K562 (cell line): ENCODE results near the gene HADHB. TPM values are rescaled to one million over a fixed set of nuclear protein-coding genes. Genes with fewer than 3 reads are reported as not detected.

Experiments used
- BACH1 ChIP-seq: fragments of 200-800 bp; sonication (Bioruptor generic); IDR thresholded peaks from 2 replicates; pipeline ENCODE4 v1.6.1; 2016; ENCODE audit warnings: missing genetic modification characterization, missing compliant biosample characterization
- BRF2 ChIP-seq: IDR thresholded peaks from 3 replicates; pipeline ENCODE4 v1.6.1; 2011; ENCODE audit warnings: borderline replicate concordance, mild to moderate bottlenecking; ENCODE audit not compliant: insufficient read length, insufficient read depth
- C11orf30 ChIP-seq: fragments of 450-650 bp; IDR thresholded peaks from 2 replicates; pipeline ENCODE4 v1.6.1; 2016; ENCODE audit warnings: low read depth, mild to moderate bottlenecking
- CHCHD3 ChIP-seq: fragments of 250-450 bp; sonication (Bioruptor Pico); IDR thresholded peaks from 2 replicates; pipeline ENCODE4 v2.1.2; 2022; ENCODE audit warnings: mild to moderate bottlenecking
- CREBBP ChIP-seq: IDR thresholded peaks from one replicate; pipeline ENCODE4 v1.6.1; 2012; ENCODE audit warnings: low read depth, mild to moderate bottlenecking, control low read depth, inconsistent platforms, low read length
- FOXA3 ChIP-seq, 2 experiments: fragments of 450-650 bp in 1 of 2; sonication (generic) in 1 of 2; formaldehyde crosslinking; IDR thresholded peaks in 1 of 2; conservative IDR thresholded peaks in 1 of 2; 2 replicates each; pipeline versions ENCODE4 v1.4.0 to v1.8.0; 2020 to 2022; ENCODE audit warnings: mild to moderate bottlenecking in 2 of 2, missing genetic modification reagents in 1 of 2
- FOXJ3 ChIP-seq: sonication (generic); formaldehyde crosslinking; IDR thresholded peaks from 2 replicates; pipeline ENCODE4 v1.4.0; 2020; ENCODE audit warnings: mild to moderate bottlenecking, missing genetic modification reagents
- GATA2 ChIP-seq: sonication (generic); formaldehyde crosslinking; IDR thresholded peaks from 2 replicates; pipeline ENCODE4 v1.4.0; 2020; ENCODE audit warnings: mild to moderate bottlenecking, missing genetic modification reagents
- GTF3C2 ChIP-seq: IDR thresholded peaks from 3 replicates; pipeline ENCODE4 v1.6.1; 2011; ENCODE audit warnings: borderline replicate concordance, mild to moderate bottlenecking, moderate library complexity; ENCODE audit not compliant: insufficient read length; ENCODE audit errors: extremely low read depth
- KLF6 ChIP-seq: fragments of 250-450 bp; sonication (Bioruptor Pico); IDR thresholded peaks from 2 replicates; pipeline ENCODE4 v1.4.0; 2020; ENCODE audit warnings: mild to moderate bottlenecking, moderate library complexity, borderline replicate concordance
- LEF1 ChIP-seq: fragments of 450-650 bp; IDR thresholded peaks from 2 replicates; pipeline ENCODE4 v1.6.1; 2016; ENCODE audit warnings: mild to moderate bottlenecking
- MIER1 ChIP-seq: fragments of 450-650 bp; IDR thresholded peaks from 2 replicates; pipeline ENCODE4 v1.6.1; 2016; ENCODE audit warnings: antibody characterized with exemption, mild to moderate bottlenecking, low read depth
- NFIC ChIP-seq: fragments of 450-650 bp; IDR thresholded peaks from 2 replicates; pipeline ENCODE4 v1.6.1; 2017; ENCODE audit warnings: mild to moderate bottlenecking, inconsistent platforms
- POLR2B ChIP-seq: fragments of 450-650 bp; IDR thresholded peaks from 2 replicates; pipeline ENCODE4 v1.6.1; 2018; ENCODE audit warnings: low read depth; ENCODE audit not compliant: partially characterized antibody
- SIN3A ChIP-seq, 2 experiments: fragments of 150-350 bp in 1 of 2; IDR thresholded peaks; 2 replicates each; pipeline ENCODE4 v1.6.1; 2011 to 2016; ENCODE audit warnings: borderline replicate concordance in 2 of 2, low read depth in 2 of 2, low read length in 2 of 2, mild to moderate bottlenecking in 2 of 2, moderate library complexity in 2 of 2; ENCODE audit not compliant: control insufficient read depth in 1 of 2
- SMARCC2 ChIP-seq: fragments of 450-650 bp; IDR thresholded peaks from 2 replicates; pipeline ENCODE4 v1.6.1; 2017; ENCODE audit warnings: antibody characterized with exemption, moderate library complexity, mild to moderate bottlenecking, low read depth
- TRIM25 ChIP-seq: fragments of 450-650 bp; IDR thresholded peaks from 2 replicates; pipeline ENCODE4 v1.7.0; 2016; ENCODE audit warnings: borderline replicate concordance
- UBTF ChIP-seq, 2 experiments: IDR thresholded peaks; 2 replicates each; pipeline ENCODE4 v1.6.1; 2012; ENCODE audit warnings: improper control_type of control experiment in 2 of 2, low read depth in 2 of 2, low read length in 2 of 2, borderline replicate concordance in 1 of 2
- ZNF133 ChIP-seq: fragments of 250-450 bp; sonication (Bioruptor Pico); IDR thresholded peaks from 2 replicates; pipeline ENCODE4 v1.4.0; 2020; ENCODE audit warnings: mild to moderate bottlenecking
- ZNF586 ChIP-seq: fragments of 450-650 bp; formaldehyde crosslinking; conservative IDR thresholded peaks from 2 replicates; pipeline ENCODE4 v1.4.0; 2020; ENCODE audit warnings: mild to moderate bottlenecking, moderate library complexity
- ZNF785 ChIP-seq: fragments of 250-450 bp; sonication (Bioruptor Pico); IDR thresholded peaks from 2 replicates; pipeline ENCODE4 v1.4.0; 2020; ENCODE audit warnings: mild to moderate bottlenecking
- polyA plus RNA-seq, 8 experiments: library from polyadenylated mRNA; depleted of rRNA in 4 of 8; stranded (reverse) in 5 of 8; unstranded in 3 of 8; fragments of >200 nt; fragmentation: Nextera tagmentation in 2 of 8; fragmentation: Illumina TruSeq in 1 of 8; extraction: Ambion mirVana in 2 of 8; extraction: Trizol in 1 of 8; gene quantifications; 2 replicates each; pipeline versions ENCODE4 v1.2.1 to v1.2.3, GENCODE V29; 2011 to 2014; ENCODE audit warnings: inconsistent platforms in 1 of 8, missing spikeins in 1 of 8
- total RNA-seq, 7 experiments: library from RNA; depleted of rRNA in 6 of 7; stranded (reverse); fragments of >200 nt in 6 of 7; fragmentation: Illumina TruSeq in 2 of 7; extraction: Trizol in 2 of 7; gene quantifications; 2 replicates each; pipeline versions ENCODE4 v1.2.1 to v1.2.3, GENCODE V29; 2011 to 2021; ENCODE audit warnings: low replicate concordance in 1 of 7

Gene HADHB
- total and polyA plus RNA-seq, 9 of the 15 experiments (the other 6 are each of a cell fraction or from before 2014, with no cell fraction given) = 67.3 to 199 (median 100) TPM

GRCh38 chr2:26245231-26245732 lies 543 bp downstream of the HADHB start (continued):
- TF ChIP-seq FOXA3 (CRISPR knock-in tag; conservative IDR thresholded peaks at IDR 0.05 in 1 of 2, IDR thresholded peaks at IDR 0.05 in 1 of 2) = no peak
- no peak for TF ChIP-seq ZNF586 (CRISPR knock-in tag)
- no peak for TF ChIP-seq BACH1
- no peak for TF ChIP-seq GTF3C2
- no peak for TF ChIP-seq C11orf30
- 0 out of 2 replicates have a peak, but pooled peaks have one; percentile 28 for TF ChIP-seq GATA2 (CRISPR knock-in tag)
- no peak for TF ChIP-seq NFIC
- no peak; a peak in 1 of 4 replicates for TF ChIP-seq UBTF (IDR thresholded peaks at IDR 0.05; ENCODE audit: borderline replicate concordance in 1 of 2, low read depth in 2 of 2, low read length in 2 of 2)
- TF ChIP-seq TRIM25 = no peak
- peak; percentile 58; the same call in 1 of the 2 replicates for TF ChIP-seq SMARCC2
- TF ChIP-seq CREBBP = no peak
- peak in 1 of 2 experiments; percentile 49; a peak in 1 of 4 replicates for TF ChIP-seq SIN3A (IDR thresholded peaks at IDR 0.05; ENCODE audit: borderline replicate concordance in 2 of 2, control insufficient read depth in 1 of 2, low read depth in 2 of 2, low read length in 2 of 2)
- no peak for TF ChIP-seq FOXJ3
- TF ChIP-seq ZNF133 (CRISPR knock-in tag) = no peak
- no peak for TF ChIP-seq LEF1
- TF ChIP-seq ZNF785 (CRISPR knock-in tag) = no peak
- TF ChIP-seq KLF6 (CRISPR knock-in tag) = no peak
- no peak for TF ChIP-seq POLR2B
- TF ChIP-seq MIER1 = no peak; the same call in 1 of the 2 replicates
- TF ChIP-seq BRF2 = no peak
- no peak for TF ChIP-seq CHCHD3 (CRISPR knock-in tag)
